HepG2 (cell line): Measurements from ENCODE around the gene EYA2. TPM values are rescaled to one million over a fixed set of nuclear protein-coding genes. Genes with fewer than 3 reads are reported as not detected.

Source experiments
- ATAC-seq: fragments of 200-7000 bp; cut with Tn5 transposase; 3 replicates; pipeline ENCODE4 v1.9.1; 2020; ENCODE audit warnings: mild to moderate bottlenecking, moderate library complexity
- BruUV-seq: library from RNA; stranded (reverse); fragments of 400-500 nt; replicated peaks from 2 replicates; lab custom pipeline; 2021; lab: Mats Ljungman, UMichigan
- CTCF ChIA-PET: fragments of 300-600 bp; formaldehyde crosslinking; extraction: SDS; loops from one replicate; lab custom pipeline; 2021; ENCODE audit warnings: low total read pairs, inconsistent platforms, low intra/inter-chr PET ratio; lab: Yijun Ruan, JAX
- POLR2A ChIA-PET: fragments of 350-600 bp; sonication (Branson Sonifier 250); formaldehyde crosslinking; loops from one replicate; lab custom pipeline; 2020; ENCODE audit warnings: antibody characterized with exemption, inconsistent platforms; lab: Yijun Ruan, JAX
- DNase-seq: peaks from one replicate; pipeline ENCODE4 v3.0.0-alpha.2; 2015; ENCODE audit warnings: low spot score
- FAIRE-seq: peaks from 3 replicates; lab custom pipeline; 2011; peaks lifted over from hg19 to GRCh38; lab: Jason Lieb, UNC
- H2AFZ ChIP-seq: one replicate; pipeline ENCODE4 v1.6.1; 2011; ENCODE audit warnings: low read length, inconsistent platforms
- H3K27ac ChIP-seq: fragments of 300-600 bp; 3 replicates; pipeline ENCODE4 v1.8.0; 2011; ENCODE audit warnings: mixed run types, mild to moderate bottlenecking, mixed read lengths, low read length, inconsistent platforms; ENCODE audit not compliant: insufficient read depth; ENCODE audit errors: extremely low read length
- H3K27me3 ChIP-seq, 2 experiments: fragments of 200-600 bp in 1 of 2; 2 replicates in 1 of 2; 3 replicates in 1 of 2; pipeline versions ENCODE4 v1.6.0 to v1.8.0; 2011; ENCODE audit warnings: low read length in 2 of 2, mild to moderate bottlenecking in 2 of 2, moderate library complexity in 2 of 2, inconsistent platforms in 1 of 2; ENCODE audit not compliant: insufficient read depth in 2 of 2, control insufficient read depth in 1 of 2
- H3K36me3 ChIP-seq, 2 experiments: fragments of 200-600 bp in 1 of 2; replicated peaks in 1 of 2; 2 replicates in 1 of 2; 3 replicates in 1 of 2; pipeline versions ENCODE4 v1.5.1 to v1.8.0; 2011; ENCODE audit warnings: low read length in 2 of 2, inconsistent platforms in 1 of 2; ENCODE audit not compliant: insufficient read depth in 2 of 2, control insufficient read depth in 1 of 2
- H3K4me1 ChIP-seq: 2 replicates; pipeline ENCODE4 v1.5.1; 2012; ENCODE audit warnings: low read length, inconsistent platforms; ENCODE audit not compliant: insufficient read depth
- H3K4me2 ChIP-seq: 2 replicates; pipeline ENCODE4 v1.6.0; 2011; ENCODE audit warnings: low read depth, low read length, inconsistent platforms
- H3K4me3 ChIP-seq, 3 experiments: fragments of 200-600 bp in 1 of 3; sonication (generic), shearing (Covaris generic) in 1 of 3; replicated peaks in 1 of 3; 2 replicates each; pipeline ENCODE4 v1.5.1; 2011 to 2016; ENCODE audit warnings: low read length in 3 of 3, inconsistent platforms in 2 of 3, low read depth in 2 of 3, mild to moderate bottlenecking in 2 of 3, control low read depth in 1 of 3, mixed read lengths in 1 of 3; ENCODE audit not compliant: insufficient read depth in 1 of 3
- H3K79me2 ChIP-seq: one replicate; pipeline ENCODE4 v1.6.1; 2011; ENCODE audit warnings: low read length, inconsistent platforms; ENCODE audit not compliant: insufficient read depth
- H3K9ac ChIP-seq: 2 replicates; pipeline ENCODE4 v1.6.0; 2011; ENCODE audit warnings: mild to moderate bottlenecking, low read depth, low read length, inconsistent platforms; ENCODE audit not compliant: insufficient read depth
- H3K9me3 ChIP-seq: 2 replicates; pipeline ENCODE4 v1.5.1; 2012; ENCODE audit warnings: mild to moderate bottlenecking, low read length
- H4K20me1 ChIP-seq: 2 replicates; pipeline ENCODE4 v1.6.0; 2011; ENCODE audit warnings: inconsistent platforms, mild to moderate bottlenecking, low read length, moderate library complexity; ENCODE audit not compliant: insufficient read depth
- ATF6 ChIP-seq: sonication (generic); formaldehyde crosslinking; conservative IDR thresholded peaks from 2 replicates; pipeline ENCODE4 v1.4.0; 2020; ENCODE audit warnings: missing genetic modification reagents
- CREBL2 ChIP-seq: sonication (generic); formaldehyde crosslinking; IDR thresholded peaks from 2 replicates; pipeline ENCODE4 v1.8.1; 2023; ENCODE audit warnings: missing genetic modification reagents, mild to moderate bottlenecking, borderline replicate concordance
- MZF1 ChIP-seq: sonication (generic); formaldehyde crosslinking; IDR thresholded peaks from 2 replicates; pipeline ENCODE4 v1.8.1; 2023; ENCODE audit warnings: mild to moderate bottlenecking, missing genetic modification reagents, borderline replicate concordance
- PRDM10 ChIP-seq: sonication (generic); formaldehyde crosslinking; IDR thresholded peaks from 2 replicates; pipeline ENCODE4 v1.4.0; 2020; ENCODE audit warnings: low read depth, missing genetic modification reagents
- WGBS: methylation state at CpG from one replicate; pipeline ENCODE4 v1.1.6; 2017; ENCODE audit warnings: low lambda C conversion rate; 5-methylcytosine and 5-hydroxymethylcytosine counted together
- in situ Hi-C: cut with HindIII; loops from 2 replicates; pipeline ENCODE4 v1.10.0; 2017; ENCODE audit warnings: low pct_unique_long_range_greater_than_20kb; ENCODE audit not compliant: extremely low pct_ligation_motif_present
- intact Hi-C: fragments of 100-400 bp; cut with micrococcal nuclease; formaldehyde crosslinking; loops from one replicate; pipeline ENCODE4 v1.10.0; 2022; ENCODE audit not compliant: unreplicated experiment
- polyA plus RNA-seq, 8 experiments: library from polyadenylated mRNA; depleted of rRNA in 3 of 8; stranded (reverse) in 7 of 8; unstranded in 1 of 8; fragments of >200 nt; fragmentation: Illumina TruSeq in 4 of 8; extraction: Trizol in 4 of 8; gene quantifications; 2 replicates each; pipeline versions ENCODE4 v1.2.1 to v1.2.3, GENCODE V29; 2011 to 2016; ENCODE audit warnings: low read depth in 4 of 8, missing spikeins in 1 of 8, mixed read lengths in 1 of 8; ENCODE audit not compliant: insufficient read depth in 1 of 8
- total RNA-seq, 5 experiments: library from RNA; depleted of rRNA; stranded (reverse); fragments of >200 nt; fragmentation: Illumina TruSeq; extraction: Trizol; gene quantifications; 2 replicates each; pipeline ENCODE4 v1.2.3, GENCODE V29; 2016; ENCODE audit warnings: low read depth in 1 of 5

EYA2 gene
- total and polyA plus RNA-seq, 2 of the 13 experiments (the other 11 are each of a cell fraction or from before 2014, with no cell fraction given): not detected

- CTCF ChIA-PET: no interaction called here
- H3K9me3 ChIP-seq: peaks cover 28% of the 10 kb centered on the region
- intact Hi-C loops: no loop called here
Observed at GRCh38 chr20:47070176-47070575, 175.5 kb downstream of the EYA2 start.

More at GRCh38 chr20:47070176-47070575, 175.5 kb downstream of the EYA2 start:
- DNase-seq (no peak), FAIRE-seq (no peak), ATAC-seq (no peak)
- no peaks in the 10 kb centered on the region for H4K20me1 ChIP-seq
- no peak for TF ChIP-seq ATF6 (CRISPR knock-in tag)
- no peak for TF ChIP-seq CREBL2 (CRISPR knock-in tag)
- no peak for TF ChIP-seq PRDM10 (CRISPR knock-in tag)
- TF ChIP-seq MZF1 (CRISPR knock-in tag): no peak
- H3K4me1 ChIP-seq: no peaks in the 10 kb centered on the region
- no peaks in the 10 kb centered on the region for H3K79me2 ChIP-seq
- H2AFZ ChIP-seq: no peak overlapping the region
- POLR2A ChIA-PET: no interaction called here
- peaks cover 0 to 22% of the 10 kb centered on the region in 2 experiments; a peak in 1 of 5 replicates for H3K27me3 ChIP-seq
- BruUV-seq: no TSS peak
- under 1% methylated on average over 3 of the region's 3 CpGs for WGBS
- no peak overlapping the region for H3K9ac ChIP-seq
- no peaks in the 10 kb centered on the region for H3K36me3 ChIP-seq
- H3K27ac ChIP-seq: no peak overlapping the region
- H3K4me2 ChIP-seq: no peak overlapping the region
- in situ Hi-C loops: no loop called here
- no peak overlapping the region for H3K4me3 ChIP-seq
